Astrocyte (in vitro differentiated cells and primary cell): ENCODE results near the gene INHBB.

Source experiments
- CTCF ChIP-seq: IDR thresholded peaks from 2 replicates; pipeline ENCODE4 v1.5.1; 2011; ENCODE audit warnings: low read depth, mild to moderate bottlenecking, inconsistent platforms, low read length, moderate library complexity; ENCODE audit not compliant: insufficient read depth
- EZH2 ChIP-seq: IDR thresholded peaks from 2 replicates; pipeline ENCODE4 v1.6.1; 2012; ENCODE audit warnings: mild to moderate bottlenecking, low read length, inconsistent platforms; ENCODE audit not compliant: insufficient read depth

GRCh38 chr2:120391911-120392665 is 46.2 kb downstream of the INHBB start:
- TF ChIP-seq CTCF (no peak), EZH2 (no peak)
